GM04503 (cell line): Measurements from ENCODE around the gene LRRK2.
"Not testable (repeated sequence)": the region's sequence is repeated elsewhere in the genome, so short reads cannot be mapped to it uniquely, and the experiment has no call there.

Experiments used
- DNase-seq: peaks from one replicate; pipeline ENCODE4 v3.0.0-alpha.2; 2012; ENCODE audit warnings: low read depth

LRRK2 gene

GRCh38 chr12:40212566-40212965 is 12.2 kb upstream of the LRRK2 start:
- DNase-seq, result no peak

GRCh38 chr12:40215982-40216381 is 8.8 kb upstream of the LRRK2 start:
- no peak for DNase-seq

GRCh38 chr12:40216516-40217288 is 8.1 kb upstream of the LRRK2 start:
- DNase-seq, result no peak

- DNase-seq, result no peak
Measured at GRCh38 chr12:40219760-40220159, 5.0 kb upstream of the LRRK2 start.

- DNase-seq, result no peak
Measured at GRCh38 chr12:40222247-40222646, 2.5 kb upstream of the LRRK2 start.

GRCh38 chr12:40223646-40224045 is 1.2 kb upstream of the LRRK2 start:
- no peak for DNase-seq

- no peak for DNase-seq
Measured at GRCh38 chr12:40225337-40225983, 663 bp downstream of the LRRK2 start.

- no peak for DNase-seq
Measured at GRCh38 chr12:40225984-40226602, 1.3 kb downstream of the LRRK2 start.

- peak; percentile 64 for DNase-seq
Measured at GRCh38 chr12:40226705-40227104, 1.9 kb downstream of the LRRK2 start.

- no peak for DNase-seq
Measured at GRCh38 chr12:40227447-40227846, 2.6 kb downstream of the LRRK2 start.

- no peak for DNase-seq
Measured at GRCh38 chr12:40228727-40229126, 3.9 kb downstream of the LRRK2 start.

- no peak for DNase-seq
Measured at GRCh38 chr12:40229690-40230651, 5.2 kb downstream of the LRRK2 start.

- DNase-seq, result no peak
Measured at GRCh38 chr12:40232602-40233001, 7.8 kb downstream of the LRRK2 start.

- DNase-seq, result no peak
Measured at GRCh38 chr12:40233741-40234367, 9.1 kb downstream of the LRRK2 start.

- DNase-seq, result no peak
Measured at GRCh38 chr12:40236357-40236850, 11.6 kb downstream of the LRRK2 start.

- DNase-seq, result no peak
Measured at GRCh38 chr12:40238266-40238902, 13.6 kb downstream of the LRRK2 start.

- DNase-seq, result no peak
Measured at GRCh38 chr12:40238979-40239378, 14.2 kb downstream of the LRRK2 start.

GRCh38 chr12:40240779-40241178 is 16.0 kb downstream of the LRRK2 start:
- no peak for DNase-seq

GRCh38 chr12:40241741-40242140 is 16.9 kb downstream of the LRRK2 start:
- no peak for DNase-seq

- DNase-seq, result not testable (repeated sequence)
Measured at GRCh38 chr12:40244526-40245156, 19.8 kb downstream of the LRRK2 start.
